ENCODE data around the gene CDRT4.

The CDRT4 gene

DNA sequence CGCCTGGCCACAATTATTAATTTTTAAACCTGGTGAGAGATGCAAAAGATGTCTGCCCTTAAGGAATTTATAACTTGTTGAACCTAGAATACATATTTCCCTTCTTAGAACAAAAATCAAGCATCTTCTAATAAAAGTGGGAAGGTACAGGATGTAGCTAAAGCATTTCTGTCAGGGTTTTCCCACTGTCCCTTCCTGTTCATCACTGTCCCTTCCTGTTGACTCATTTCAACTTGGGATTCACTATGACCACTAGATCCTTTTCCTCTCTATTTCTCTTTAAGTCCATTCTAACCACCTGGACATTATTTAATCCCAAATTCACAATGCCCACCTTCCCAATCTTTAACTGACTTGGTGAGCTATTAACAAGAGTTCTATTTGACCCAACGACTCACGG is 33.9 kb upstream of the CDRT4 start:
- Histone ChIP-seq H3K9me3 (ENCODE audit: insufficient read depth, low read length) (no peaks in the 10 kb centered on the region), H3K9ac (ENCODE audit: low read length) (no peak overlapping the region), H3K27ac (ENCODE audit: low read depth, low read length) (no peak overlapping the region), H3K9me2 (replicated peaks; ENCODE audit: insufficient read depth, low read length) (no peaks in the 10 kb centered on the region), H3K4me2 (ENCODE audit: low read depth, low read length, poor library complexity, severe bottlenecking) (no peak overlapping the region), H3K4me3 (ENCODE audit: insufficient read depth, low read length, poor library complexity, severe bottlenecking) (no peak overlapping the region), H3K79me2 (ENCODE audit: insufficient read depth, low read length) (no peaks in the 10 kb centered on the region), H3K36me3 (ENCODE audit: low read length) (no peaks in the 10 kb centered on the region), H4K20me1 (ENCODE audit: low read depth, low read length) (no peaks in the 10 kb centered on the region), H3K27me3 (ENCODE audit: low read length) (no peaks in the 10 kb centered on the region), H3F3A (ENCODE audit: insufficient read depth) (no peaks in the 10 kb centered on the region), H2AFZ (ENCODE audit: low read depth, low read length, severe bottlenecking) (no peak overlapping the region)
- TF ChIP-seq CTCF (IDR thresholded peaks at IDR 0.05; ENCODE audit: insufficient read depth, low read length, poor library complexity, severe bottlenecking) (no peak), EZH2phosphoT487 (conservative IDR thresholded peaks at IDR 0.05; ENCODE audit: low read length) (no peak)

GRCh38 chr17:15498107-15498506 is 30.7 kb upstream of the CDRT4 start:
- Histone ChIP-seq H3K36me3 (ENCODE audit: low read length) (no peaks in the 10 kb centered on the region), H3K79me2 (ENCODE audit: insufficient read depth, low read length) (no peaks in the 10 kb centered on the region), H3K4me3 (ENCODE audit: insufficient read depth, low read length, poor library complexity, severe bottlenecking) (no peak overlapping the region), H3K9ac (ENCODE audit: low read length) (no peak overlapping the region), H3K9me3 (ENCODE audit: insufficient read depth, low read length) (no peaks in the 10 kb centered on the region), H3K4me2 (ENCODE audit: low read depth, low read length, poor library complexity, severe bottlenecking) (no peak overlapping the region), H3K9me2 (replicated peaks; ENCODE audit: insufficient read depth, low read length) (no peaks in the 10 kb centered on the region), H4K20me1 (ENCODE audit: low read depth, low read length) (no peaks in the 10 kb centered on the region), H3K27me3 (ENCODE audit: low read length) (no peaks in the 10 kb centered on the region), H2AFZ (ENCODE audit: low read depth, low read length, severe bottlenecking) (no peak overlapping the region), H3K27ac (ENCODE audit: low read depth, low read length) (no peak overlapping the region), H3F3A (ENCODE audit: insufficient read depth) (no peaks in the 10 kb centered on the region)
- TF ChIP-seq EZH2phosphoT487 (conservative IDR thresholded peaks at IDR 0.05; ENCODE audit: low read length) (no peak), CTCF (IDR thresholded peaks at IDR 0.05; ENCODE audit: insufficient read depth, low read length, poor library complexity, severe bottlenecking) (no peak)

DNA sequence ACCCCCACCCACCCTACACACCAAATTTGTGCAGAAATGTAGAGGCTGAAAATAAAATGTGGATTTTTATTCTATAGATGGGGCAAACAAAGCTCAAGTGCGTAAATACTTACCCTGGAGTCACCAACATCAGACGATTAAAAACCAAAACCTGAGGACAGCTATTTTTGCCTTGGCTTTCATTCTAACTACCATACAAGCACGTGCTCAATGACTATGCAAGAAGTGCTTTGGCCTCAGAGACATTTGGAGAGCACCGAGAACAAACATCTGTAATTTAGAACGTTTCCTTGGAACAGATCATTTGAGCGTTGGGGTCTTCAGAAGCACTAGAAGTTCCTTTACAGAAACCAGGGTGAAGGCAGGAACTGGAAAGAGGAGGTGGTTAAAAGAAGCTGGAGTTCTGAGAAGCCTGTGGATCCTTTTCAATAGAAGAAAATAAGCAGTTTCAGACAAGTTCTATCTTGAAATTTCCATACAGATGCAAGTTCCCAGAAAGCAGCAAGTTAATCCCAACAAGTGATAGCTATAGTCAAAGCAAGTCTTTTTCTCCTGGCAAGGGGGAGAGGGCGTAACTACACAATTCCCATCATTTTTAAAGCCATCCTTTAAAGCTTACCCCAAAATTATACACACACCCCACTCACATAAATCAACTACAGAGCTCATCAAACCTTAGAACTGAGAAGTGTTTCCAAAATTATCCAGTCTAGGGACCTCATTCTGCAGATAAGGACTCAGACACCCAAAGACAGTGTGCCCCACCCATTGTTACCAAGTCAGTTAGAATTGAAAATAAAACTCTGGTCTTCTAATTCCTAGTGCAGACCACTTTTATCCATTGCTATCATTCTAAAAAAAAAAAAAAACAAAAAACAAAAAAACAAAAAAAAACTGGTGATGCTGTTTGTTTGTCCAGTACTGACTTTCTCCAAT is 29.6 kb upstream of the CDRT4 start:
- no peaks in the 10 kb centered on the region for H3K27me3 ChIP-seq (ENCODE audit: low read length)
- H3K9me2 ChIP-seq (replicated peaks; ENCODE audit: insufficient read depth, low read length) = no peaks in the 10 kb centered on the region
- no peaks in the 10 kb centered on the region for H4K20me1 ChIP-seq (ENCODE audit: low read depth, low read length)
- no peak overlapping the region for H2AFZ ChIP-seq (ENCODE audit: low read depth, low read length, severe bottlenecking)
- H3F3A ChIP-seq (ENCODE audit: insufficient read depth) = no peaks in the 10 kb centered on the region
- H3K27ac ChIP-seq (ENCODE audit: low read depth, low read length) = no peak overlapping the region
- H3K9me3 ChIP-seq (ENCODE audit: insufficient read depth, low read length) = no peaks in the 10 kb centered on the region
- H3K4me2 ChIP-seq (ENCODE audit: low read depth, low read length, poor library complexity, severe bottlenecking) = no peak overlapping the region
- TF ChIP-seq CTCF (IDR thresholded peaks at IDR 0.05; ENCODE audit: insufficient read depth, low read length, poor library complexity, severe bottlenecking) = no peak
- TF ChIP-seq EZH2phosphoT487 (conservative IDR thresholded peaks at IDR 0.05; ENCODE audit: low read length) = no peak
- H3K4me3 ChIP-seq (ENCODE audit: insufficient read depth, low read length, poor library complexity, severe bottlenecking) = no peak overlapping the region
- no peaks in the 10 kb centered on the region for H3K79me2 ChIP-seq (ENCODE audit: insufficient read depth, low read length)
- no peak overlapping the region for H3K9ac ChIP-seq (ENCODE audit: low read length)
- no peaks in the 10 kb centered on the region for H3K36me3 ChIP-seq (ENCODE audit: low read length)
